ENCODE results near the gene CCDC97.

- TF ChIP-seq CTCF (IDR thresholded peaks at IDR 0.05 in 4 of 5, conservative IDR thresholded peaks at IDR 0.05 in 1 of 5) (no peak), POLR2A (IDR thresholded peaks at IDR 0.05) (no peak)
These were observed 56.1 kb downstream of the CCDC97 start for GRCh38 chr19:41366089-41366488.

All from gastrocnemius medialis (tissue), 4 donors.